ENCODE data around the gene REEP5.
"Not testable (repeated sequence)": the region's sequence is repeated elsewhere in the genome, so short reads cannot be mapped to it uniquely, and the experiment has no call there.

Gene REEP5

DNA sequence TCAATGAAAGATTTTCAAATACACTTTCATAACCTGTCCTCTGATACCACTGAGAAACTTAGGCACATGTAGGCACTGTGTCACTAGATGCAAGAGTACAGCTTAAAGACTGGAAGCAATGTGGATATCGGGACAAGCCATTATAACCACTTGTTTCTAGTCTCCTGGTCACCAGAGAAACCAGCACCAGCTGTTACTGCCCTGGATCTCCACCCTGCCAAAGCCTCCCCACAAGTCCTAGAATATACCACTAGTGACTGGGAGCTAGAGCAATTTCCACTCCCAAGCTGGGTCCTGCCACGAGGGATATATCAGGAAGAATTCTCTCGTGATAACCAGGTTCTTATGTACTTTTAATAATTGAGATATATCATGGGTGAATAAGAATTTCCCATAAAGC is 19.5 kb downstream of the REEP5 start:
- no peak overlapping the region for H3K4me3 ChIP-seq (ENCODE audit: control insufficient read depth, low read depth, low read length)
- TF ChIP-seq, protein P1, sequence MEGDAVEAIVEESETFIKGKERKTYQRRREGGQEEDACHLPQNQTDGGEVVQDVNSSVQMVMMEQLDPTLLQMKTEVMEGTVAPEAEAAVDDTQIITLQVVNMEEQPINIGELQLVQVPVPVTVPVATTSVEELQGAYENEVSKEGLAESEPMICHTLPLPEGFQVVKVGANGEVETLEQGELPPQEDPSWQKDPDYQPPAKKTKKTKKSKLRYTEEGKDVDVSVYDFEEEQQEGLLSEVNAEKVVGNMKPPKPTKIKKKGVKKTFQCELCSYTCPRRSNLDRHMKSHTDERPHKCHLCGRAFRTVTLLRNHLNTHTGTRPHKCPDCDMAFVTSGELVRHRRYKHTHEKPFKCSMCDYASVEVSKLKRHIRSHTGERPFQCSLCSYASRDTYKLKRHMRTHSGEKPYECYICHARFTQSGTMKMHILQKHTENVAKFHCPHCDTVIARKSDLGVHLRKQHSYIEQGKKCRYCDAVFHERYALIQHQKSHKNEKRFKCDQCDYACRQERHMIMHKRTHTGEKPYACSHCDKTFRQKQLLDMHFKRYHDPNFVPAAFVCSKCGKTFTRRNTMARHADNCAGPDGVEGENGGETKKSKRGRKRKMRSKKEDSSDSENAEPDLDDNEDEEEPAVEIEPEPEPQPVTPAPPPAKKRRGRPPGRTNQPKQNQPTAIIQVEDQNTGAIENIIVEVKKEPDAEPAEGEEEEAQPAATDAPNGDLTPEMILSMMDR (conservative IDR thresholded peaks at IDR 0.05; ENCODE audit: control insufficient read depth, insufficient read depth, low read depth, low read length) = no peak

DNA sequence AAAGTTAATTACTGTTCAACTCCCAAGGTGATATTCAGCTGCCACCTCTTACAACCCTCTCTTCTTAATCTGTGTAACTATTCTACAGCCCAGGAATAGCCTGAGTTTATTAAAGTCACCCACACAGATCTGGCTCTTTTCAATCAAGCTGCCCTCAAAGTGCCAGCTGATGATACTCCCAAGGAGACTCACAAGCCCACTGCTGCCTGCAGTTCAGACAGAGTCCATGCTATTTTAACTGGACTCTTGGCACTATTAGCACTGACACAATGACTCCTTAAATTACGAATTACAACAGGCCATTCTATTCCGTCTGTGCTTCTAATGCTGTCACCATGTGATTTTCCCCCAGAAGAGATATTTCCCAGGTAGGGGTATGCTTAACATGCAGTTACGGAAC is 26.3 kb downstream of the REEP5 start:
- TF ChIP-seq, protein P1 (conservative IDR thresholded peaks at IDR 0.05; ENCODE audit: control insufficient read depth, insufficient read depth, low read depth, low read length) = no peak
- no peak overlapping the region for H3K4me3 ChIP-seq (ENCODE audit: control insufficient read depth, low read depth, low read length)
- DNase-seq (ENCODE audit: low read depth) = no peak

More for the DNA sequence above, 19.5 kb downstream of the REEP5 start:
- no peak for DNase-seq (ENCODE audit: low read depth)

DNA sequence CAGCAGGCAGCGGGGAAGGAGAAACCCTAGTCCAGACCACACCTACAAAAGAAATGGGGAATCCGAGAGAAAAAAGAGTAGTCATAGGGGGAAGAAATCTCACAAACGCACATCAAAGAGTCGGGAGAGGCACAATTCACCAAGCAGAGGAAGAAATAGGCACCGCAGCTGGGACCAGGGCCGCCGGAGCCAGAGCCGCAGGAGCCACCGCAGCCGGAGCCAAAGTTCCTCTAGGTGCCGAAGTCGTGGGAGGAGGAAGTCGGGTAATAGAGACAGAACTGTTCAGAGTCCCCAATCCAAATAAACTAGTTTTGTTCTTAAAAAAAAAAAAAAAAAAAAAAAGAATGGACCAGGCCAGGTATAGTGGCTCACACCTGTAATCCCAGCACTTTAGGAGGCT is 29.3 kb downstream of the REEP5 start:
- TF ChIP-seq, protein P1 (conservative IDR thresholded peaks at IDR 0.05; ENCODE audit: control insufficient read depth, insufficient read depth, low read depth, low read length) = no peak
- H3K4me3 ChIP-seq (ENCODE audit: control insufficient read depth, low read depth, low read length) = no peak overlapping the region
- no peak for DNase-seq (ENCODE audit: low read depth)

DNA sequence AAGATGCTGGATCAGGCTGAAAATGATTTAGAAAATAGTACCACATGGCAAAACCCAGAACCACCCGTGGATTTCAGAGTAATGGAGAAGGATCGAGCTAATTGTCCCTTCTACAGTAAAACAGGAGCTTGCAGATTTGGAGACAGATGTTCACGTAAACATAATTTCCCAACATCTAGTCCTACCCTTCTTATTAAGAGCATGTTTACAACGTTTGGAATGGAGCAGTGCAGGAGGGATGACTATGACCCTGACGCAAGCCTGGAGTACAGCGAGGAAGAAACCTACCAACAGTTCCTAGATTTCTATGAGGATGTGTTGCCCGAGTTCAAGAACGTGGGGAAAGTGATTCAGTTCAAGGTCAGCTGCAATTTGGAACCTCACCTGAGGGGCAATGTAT is 30.0 kb downstream of the REEP5 start:
- not testable (repeated sequence) for H3K4me3 ChIP-seq (ENCODE audit: control insufficient read depth, low read depth, low read length); DNase-seq (ENCODE audit: low read depth)

DNA sequence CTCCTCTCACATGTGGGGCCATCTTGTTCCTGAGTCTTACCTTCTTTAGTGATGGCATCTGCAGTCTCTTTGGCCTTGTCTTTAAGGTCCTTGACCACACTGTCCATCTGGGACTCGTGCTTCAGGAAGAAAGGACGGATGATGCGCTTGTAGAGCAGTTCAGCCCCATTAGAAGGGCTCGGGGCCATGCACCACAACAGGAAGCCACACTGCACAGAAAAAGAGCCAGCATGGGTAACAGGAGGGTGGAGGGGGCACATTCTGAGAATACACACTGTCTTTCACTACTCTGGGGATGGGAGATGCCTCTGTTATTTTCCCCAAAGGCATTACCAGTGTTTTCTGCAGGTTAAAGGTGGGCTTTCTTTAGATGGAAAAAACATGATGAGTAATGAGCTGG is 35.1 kb downstream of the REEP5 start:
- H3K4me3 ChIP-seq (ENCODE audit: control insufficient read depth, low read depth, low read length) = no peak overlapping the region
- DNase-seq (ENCODE audit: low read depth) = no peak
- TF ChIP-seq, protein P1 (conservative IDR thresholded peaks at IDR 0.05; ENCODE audit: control insufficient read depth, insufficient read depth, low read depth, low read length) = no peak

DNA sequence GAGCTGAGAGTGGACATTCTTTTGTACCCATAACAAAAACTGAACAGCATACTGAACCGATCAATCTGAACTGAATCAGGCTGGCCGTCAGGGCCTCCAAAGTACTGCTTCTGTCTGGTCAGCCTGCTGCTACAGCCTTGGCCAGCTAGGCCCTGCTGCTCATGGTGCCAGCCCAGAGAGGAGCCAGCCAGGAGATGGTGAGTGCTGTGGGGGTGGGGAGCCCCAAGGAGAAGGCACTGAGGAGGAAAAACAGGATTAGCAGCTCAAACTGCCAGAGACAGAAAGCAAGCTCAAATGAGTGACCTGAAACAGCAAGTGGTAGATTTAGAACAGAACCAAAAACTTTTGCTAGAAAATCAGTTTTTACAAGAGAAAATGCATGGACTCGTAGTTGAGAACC is 37.0 kb downstream of the REEP5 start:
- no peak for DNase-seq (ENCODE audit: low read depth)
- TF ChIP-seq, protein P1 (conservative IDR thresholded peaks at IDR 0.05; ENCODE audit: control insufficient read depth, insufficient read depth, low read depth, low read length) = no peak
- H3K4me3 ChIP-seq (ENCODE audit: control insufficient read depth, low read depth, low read length) = no peak overlapping the region

DNA sequence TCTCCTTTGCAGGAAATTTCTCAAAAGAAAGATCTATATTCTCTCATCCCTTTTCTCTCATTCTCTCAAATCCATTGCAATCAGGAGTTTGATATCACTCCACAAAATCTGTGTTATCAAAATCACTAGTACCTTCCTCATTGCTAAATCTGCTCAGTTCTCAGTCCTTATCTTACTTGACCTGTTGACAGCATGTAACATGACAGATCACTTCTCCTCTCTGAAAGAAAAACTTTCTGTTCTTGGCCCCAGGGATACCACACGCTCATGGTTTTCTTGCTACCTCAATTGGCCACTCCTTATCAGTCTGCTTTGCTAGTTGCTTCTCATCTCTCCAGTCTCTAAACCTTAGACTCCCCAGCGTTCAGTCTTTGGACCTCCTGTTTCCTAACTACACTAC is 38.8 kb downstream of the REEP5 start:
- DNase-seq (ENCODE audit: low read depth) = no peak
- no peak overlapping the region for H3K4me3 ChIP-seq (ENCODE audit: control insufficient read depth, low read depth, low read length)
- TF ChIP-seq, protein P1 (conservative IDR thresholded peaks at IDR 0.05; ENCODE audit: control insufficient read depth, insufficient read depth, low read depth, low read length) = no peak
